NCI-H146 (cell line): Measurements from ENCODE around the gene ZSCAN9.

Source experiments
- DNase-seq: peaks from one replicate; lab custom pipeline; 2025; lab: John Stamatoyannopoulos, UW

Gene ZSCAN9

GRCh38 chr6:28220257-28221133 is 4.6 kb upstream of the ZSCAN9 start:
- DNase-seq = no peak

GRCh38 chr6:28224131-28225055 is 682 bp upstream of the ZSCAN9 start:
- no peak for DNase-seq

GRCh38 chr6:28226460-28226859 is 1.4 kb downstream of the ZSCAN9 start:
- DNase-seq = no peak

- no peak for DNase-seq
Observed at GRCh38 chr6:28232785-28233184, 7.7 kb downstream of the ZSCAN9 start.

- DNase-seq = no peak
Observed at GRCh38 chr6:28235912-28236452, 10.9 kb downstream of the ZSCAN9 start.

GRCh38 chr6:28239636-28240035 is 14.6 kb downstream of the ZSCAN9 start:
- DNase-seq = no peak

GRCh38 chr6:28240471-28240870 is 15.4 kb downstream of the ZSCAN9 start:
- no peak for DNase-seq

GRCh38 chr6:28243946-28244345 is 18.9 kb downstream of the ZSCAN9 start:
- DNase-seq = no peak

GRCh38 chr6:28245206-28245941 is 20.3 kb downstream of the ZSCAN9 start:
- no peak for DNase-seq

GRCh38 chr6:28248916-28249315 is 23.8 kb downstream of the ZSCAN9 start:
- DNase-seq = no peak

- DNase-seq = no peak
Observed at GRCh38 chr6:28250747-28251146, 25.7 kb downstream of the ZSCAN9 start.

- DNase-seq = peak; percentile 24
Observed at GRCh38 chr6:28251661-28252008, 26.6 kb downstream of the ZSCAN9 start.

- peak; percentile 83 for DNase-seq
Observed at GRCh38 chr6:28252009-28252975, 27.2 kb downstream of the ZSCAN9 start, which contains the start of gene ZKSCAN4. Gene ZKSCAN4 (minus strand): TSS chr6:28252269. CDS start chr6:28251980, 289 bp downstream.

- no peak for DNase-seq
Observed at GRCh38 chr6:28254121-28254519, 29.0 kb downstream of the ZSCAN9 start.

- DNase-seq = no peak
Observed at GRCh38 chr6:28257042-28257441, 32.0 kb downstream of the ZSCAN9 start.

- no peak for DNase-seq
Observed at GRCh38 chr6:28258877-28259777, 34.1 kb downstream of the ZSCAN9 start, which contains the start of gene NKAPL. Gene NKAPL (plus strand): TSS chr6:28259297. CDS start chr6:28259372, 75 bp downstream.

GRCh38 chr6:28263922-28264321 is 38.8 kb downstream of the ZSCAN9 start:
- DNase-seq = no peak

- DNase-seq = no peak
Observed at GRCh38 chr6:28264834-28265401, 39.8 kb downstream of the ZSCAN9 start.

- DNase-seq = no peak
Observed at GRCh38 chr6:28266563-28266961, 41.5 kb downstream of the ZSCAN9 start.
